Measurements from ENCODE around the gene MC3R. TPM values are rescaled to one million over a fixed set of nuclear protein-coding genes. Genes with fewer than 3 reads are reported as not detected.

The MC3R gene
- polyA plus RNA-seq (2013, experiment 1 of 4), result not detected
- not detected for polyA plus RNA-seq (2013, experiment 2 of 4)
- polyA plus RNA-seq (2013, experiment 3 of 4), result not detected
- polyA plus RNA-seq (2013, experiment 4 of 4), result not detected

- no peaks in the 10 kb centered on the region for H3K36me3 ChIP-seq (ENCODE audit: control insufficient read depth, insufficient read depth, low read length)
- H3K9me3 ChIP-seq (ENCODE audit: control insufficient read depth, low read length), result peaks cover 9% of the 10 kb centered on the region
- H3K27ac ChIP-seq (ENCODE audit: insufficient read depth, low read depth, low read length, poor library complexity, severe bottlenecking), result no peak within 1 kb of the TSS
- H3K27me3 ChIP-seq (ENCODE audit: control insufficient read depth, insufficient read depth, low read length, poor library complexity, severe bottlenecking), result no peaks in the 10 kb centered on the region
- 52 to 62% methylated on average over 9 of the region's 9 CpGs for WGBS, 2 experiments
- H3K4me1 ChIP-seq (ENCODE audit: control insufficient read depth, insufficient read depth, low read length), result no peaks in the 10 kb centered on the region
- no peak within 1 kb of the TSS for H3K4me3 ChIP-seq (ENCODE audit: insufficient read depth, low read depth, low read length)
Measured at GRCh38 chr20:56247954-56248782, at the start of gene MC3R. Gene MC3R (plus strand): TSS chr20:56248732. CDS start chr20:56248844, 112 bp downstream.

- Histone ChIP-seq H3K4me1 (ENCODE audit: control insufficient read depth, insufficient read depth, low read length) (no peaks in the 10 kb centered on the region), H3K9me3 (ENCODE audit: control insufficient read depth, low read length) (peaks cover 8% of the 10 kb centered on the region), H3K36me3 (ENCODE audit: control insufficient read depth, insufficient read depth, low read length) (no peaks in the 10 kb centered on the region), H3K4me3 (ENCODE audit: insufficient read depth, low read depth, low read length) (no peak overlapping the region), H3K27ac (ENCODE audit: insufficient read depth, low read depth, low read length, poor library complexity, severe bottlenecking) (no peak overlapping the region), H3K27me3 (ENCODE audit: control insufficient read depth, insufficient read depth, low read length, poor library complexity, severe bottlenecking) (no peaks in the 10 kb centered on the region)
- 71 to 72% methylated on average over 3 of the region's 3 CpGs for WGBS, 2 experiments
Measured at GRCh38 chr20:56200456-56200855, 48.1 kb upstream of the MC3R start.

GRCh38 chr20:56202493-56203077 lies 45.9 kb upstream of the MC3R start:
- Histone ChIP-seq H3K9me3 (ENCODE audit: control insufficient read depth, low read length) (peaks cover 12% of the 10 kb centered on the region), H3K27ac (ENCODE audit: insufficient read depth, low read depth, low read length, poor library complexity, severe bottlenecking) (no peak overlapping the region)
- 56 to 66% methylated on average over 6 of the region's 6 CpGs for WGBS, 2 experiments

GRCh38 chr20:56204206-56204605 lies 44.3 kb upstream of the MC3R start:
- H3K4me1 ChIP-seq (ENCODE audit: control insufficient read depth, insufficient read depth, low read length), result no peaks in the 10 kb centered on the region

More at GRCh38 chr20:56202493-56203077, 45.9 kb upstream of the MC3R start:
- Histone ChIP-seq H3K4me1 (ENCODE audit: control insufficient read depth, insufficient read depth, low read length) (no peaks in the 10 kb centered on the region), H3K36me3 (ENCODE audit: control insufficient read depth, insufficient read depth, low read length) (no peaks in the 10 kb centered on the region), H3K27me3 (ENCODE audit: control insufficient read depth, insufficient read depth, low read length, poor library complexity, severe bottlenecking) (no peaks in the 10 kb centered on the region), H3K4me3 (ENCODE audit: insufficient read depth, low read depth, low read length) (no peak overlapping the region)

GRCh38 chr20:56205346-56205745 lies 43.2 kb upstream of the MC3R start:
- Histone ChIP-seq H3K4me1 (ENCODE audit: control insufficient read depth, insufficient read depth, low read length) (no peaks in the 10 kb centered on the region), H3K27me3 (ENCODE audit: control insufficient read depth, insufficient read depth, low read length, poor library complexity, severe bottlenecking) (no peaks in the 10 kb centered on the region), H3K36me3 (ENCODE audit: control insufficient read depth, insufficient read depth, low read length) (no peaks in the 10 kb centered on the region), H3K27ac (ENCODE audit: insufficient read depth, low read depth, low read length, poor library complexity, severe bottlenecking) (no peak overlapping the region), H3K4me3 (ENCODE audit: insufficient read depth, low read depth, low read length) (no peak overlapping the region), H3K9me3 (ENCODE audit: control insufficient read depth, low read length) (peaks cover 12% of the 10 kb centered on the region)
- WGBS, 2 experiments, result 74 to 79% methylated on average over 3 of the region's 3 CpGs

More at GRCh38 chr20:56204206-56204605, 44.3 kb upstream of the MC3R start:
- H3K27me3 ChIP-seq (ENCODE audit: control insufficient read depth, insufficient read depth, low read length, poor library complexity, severe bottlenecking), result no peaks in the 10 kb centered on the region
- WGBS, 2 experiments, result 67 to 73% methylated on average over 3 of the region's 3 CpGs
- no peak overlapping the region for H3K27ac ChIP-seq (ENCODE audit: insufficient read depth, low read depth, low read length, poor library complexity, severe bottlenecking)
- peaks cover 12% of the 10 kb centered on the region for H3K9me3 ChIP-seq (ENCODE audit: control insufficient read depth, low read length)
- H3K36me3 ChIP-seq (ENCODE audit: control insufficient read depth, insufficient read depth, low read length), result no peaks in the 10 kb centered on the region
- H3K4me3 ChIP-seq (ENCODE audit: insufficient read depth, low read depth, low read length), result no peak overlapping the region

GRCh38 chr20:56207656-56208055 lies 40.9 kb upstream of the MC3R start:
- H3K27ac ChIP-seq (ENCODE audit: insufficient read depth, low read depth, low read length, poor library complexity, severe bottlenecking), result no peak overlapping the region
- no peaks in the 10 kb centered on the region for H3K36me3 ChIP-seq (ENCODE audit: control insufficient read depth, insufficient read depth, low read length)
- no peaks in the 10 kb centered on the region for H3K27me3 ChIP-seq (ENCODE audit: control insufficient read depth, insufficient read depth, low read length, poor library complexity, severe bottlenecking)
- H3K4me1 ChIP-seq (ENCODE audit: control insufficient read depth, insufficient read depth, low read length), result no peaks in the 10 kb centered on the region
- 45 to 49% methylated on average over 4 of the region's 4 CpGs for WGBS, 2 experiments
- peaks cover 13% of the 10 kb centered on the region for H3K9me3 ChIP-seq (ENCODE audit: control insufficient read depth, low read length)
- H3K4me3 ChIP-seq (ENCODE audit: insufficient read depth, low read depth, low read length), result no peak overlapping the region

- Histone ChIP-seq H3K27ac (ENCODE audit: insufficient read depth, low read depth, low read length, poor library complexity, severe bottlenecking) (no peak overlapping the region), H3K4me3 (ENCODE audit: insufficient read depth, low read depth, low read length) (no peak overlapping the region), H3K4me1 (ENCODE audit: control insufficient read depth, insufficient read depth, low read length) (no peaks in the 10 kb centered on the region), H3K9me3 (ENCODE audit: control insufficient read depth, low read length) (peaks cover 13% of the 10 kb centered on the region), H3K36me3 (ENCODE audit: control insufficient read depth, insufficient read depth, low read length) (no peaks in the 10 kb centered on the region), H3K27me3 (ENCODE audit: control insufficient read depth, insufficient read depth, low read length, poor library complexity, severe bottlenecking) (no peaks in the 10 kb centered on the region)
- 83 to 89% methylated on average over 1 of the region's 1 CpG for WGBS, 2 experiments
Measured at GRCh38 chr20:56208121-56208520, 40.4 kb upstream of the MC3R start.

GRCh38 chr20:56211051-56211450 lies 37.5 kb upstream of the MC3R start:
- Histone ChIP-seq H3K27ac (ENCODE audit: insufficient read depth, low read depth, low read length, poor library complexity, severe bottlenecking) (no peak overlapping the region), H3K4me1 (ENCODE audit: control insufficient read depth, insufficient read depth, low read length) (no peaks in the 10 kb centered on the region), H3K9me3 (ENCODE audit: control insufficient read depth, low read length) (peaks cover 13% of the 10 kb centered on the region), H3K27me3 (ENCODE audit: control insufficient read depth, insufficient read depth, low read length, poor library complexity, severe bottlenecking) (no peaks in the 10 kb centered on the region), H3K4me3 (ENCODE audit: insufficient read depth, low read depth, low read length) (no peak overlapping the region), H3K36me3 (ENCODE audit: control insufficient read depth, insufficient read depth, low read length) (no peaks in the 10 kb centered on the region)
- WGBS, 2 experiments, result 49 to 61% methylated on average over 5 of the region's 5 CpGs

GRCh38 chr20:56212091-56212490 lies 36.4 kb upstream of the MC3R start:
- Histone ChIP-seq H3K27ac (ENCODE audit: insufficient read depth, low read depth, low read length, poor library complexity, severe bottlenecking) (no peak overlapping the region), H3K36me3 (ENCODE audit: control insufficient read depth, insufficient read depth, low read length) (no peaks in the 10 kb centered on the region)
- 81 to 83% methylated on average over 9 of the region's 9 CpGs for WGBS, 2 experiments

GRCh38 chr20:56213321-56213720 lies 35.2 kb upstream of the MC3R start:
- Histone ChIP-seq H3K36me3 (ENCODE audit: control insufficient read depth, insufficient read depth, low read length) (no peaks in the 10 kb centered on the region), H3K9me3 (ENCODE audit: control insufficient read depth, low read length) (peaks cover 10% of the 10 kb centered on the region), H3K4me3 (ENCODE audit: insufficient read depth, low read depth, low read length) (no peak overlapping the region), H3K27me3 (ENCODE audit: control insufficient read depth, insufficient read depth, low read length, poor library complexity, severe bottlenecking) (no peaks in the 10 kb centered on the region), H3K4me1 (ENCODE audit: control insufficient read depth, insufficient read depth, low read length) (no peaks in the 10 kb centered on the region), H3K27ac (ENCODE audit: insufficient read depth, low read depth, low read length, poor library complexity, severe bottlenecking) (no peak overlapping the region)
- 73 to 92% methylated on average over 2 of the region's 2 CpGs for WGBS, 2 experiments

More at GRCh38 chr20:56212091-56212490, 36.4 kb upstream of the MC3R start:
- H3K4me3 ChIP-seq (ENCODE audit: insufficient read depth, low read depth, low read length), result no peak overlapping the region
- H3K4me1 ChIP-seq (ENCODE audit: control insufficient read depth, insufficient read depth, low read length), result no peaks in the 10 kb centered on the region
- H3K9me3 ChIP-seq (ENCODE audit: control insufficient read depth, low read length), result peaks cover 10% of the 10 kb centered on the region
- H3K27me3 ChIP-seq (ENCODE audit: control insufficient read depth, insufficient read depth, low read length, poor library complexity, severe bottlenecking), result no peaks in the 10 kb centered on the region
